HepG2 (cell line): ENCODE measurements around the gene DEDD2. TPM values are rescaled to one million over a fixed set of nuclear protein-coding genes. Genes with fewer than 3 reads are reported as not detected.

ENCODE experiments used
- MED13 ChIP-seq: sonication (generic); formaldehyde crosslinking; IDR thresholded peaks from 2 replicates; pipeline ENCODE4 v1.5.0; 2020; ENCODE audit warnings: missing genetic modification reagents
- NCOR1 ChIP-seq: fragments of 200-600 bp; sonication (generic); IDR thresholded peaks from 2 replicates; pipeline ENCODE4 v1.7.0; 2017; ENCODE audit warnings: antibody characterized with exemption, low read length, borderline replicate concordance
- NFE2L1 ChIP-seq: sonication (generic); formaldehyde crosslinking; IDR thresholded peaks from 2 replicates; pipeline ENCODE4 v1.4.0; 2020; ENCODE audit warnings: missing genetic modification reagents, mild to moderate bottlenecking, borderline replicate concordance
- NKX3-1 ChIP-seq: sonication (generic); formaldehyde crosslinking; IDR thresholded peaks from 2 replicates; pipeline ENCODE4 v1.5.0; 2020; ENCODE audit warnings: missing genetic modification reagents
- RBFOX2 ChIP-seq: fragments of 200-400 bp; formaldehyde crosslinking; IDR thresholded peaks from 2 replicates; pipeline ENCODE4 v1.6.1; 2017; ENCODE audit warnings: low read depth, mild to moderate bottlenecking, low read length
- RBM39 ChIP-seq: fragments of 200-400 bp; formaldehyde crosslinking; IDR thresholded peaks from one replicate; pipeline ENCODE4 v1.6.1; 2018; ENCODE audit warnings: antibody characterized with exemption, mild to moderate bottlenecking, low read depth, low read length; ENCODE audit not compliant: poor library complexity, severe bottlenecking
- ZNF451 ChIP-seq: sonication (generic); formaldehyde crosslinking; IDR thresholded peaks from 2 replicates; pipeline ENCODE4 v1.5.0; 2020; ENCODE audit warnings: mild to moderate bottlenecking, missing genetic modification reagents
- ZNF773 ChIP-seq: sonication (generic); formaldehyde crosslinking; IDR thresholded peaks from 2 replicates; pipeline ENCODE4 v1.4.0; 2020; ENCODE audit warnings: missing genetic modification reagents, borderline replicate concordance
- ZNF83 ChIP-seq: sonication (generic); formaldehyde crosslinking; IDR thresholded peaks from 2 replicates; pipeline ENCODE4 v1.4.0; 2020; ENCODE audit warnings: missing genetic modification reagents, mild to moderate bottlenecking, borderline replicate concordance
- ZNF839 ChIP-seq: sonication (generic); formaldehyde crosslinking; IDR thresholded peaks from 2 replicates; pipeline ENCODE4 v1.4.0; 2020; ENCODE audit warnings: missing genetic modification reagents, mild to moderate bottlenecking, borderline replicate concordance
- polyA plus RNA-seq, 8 experiments: library from polyadenylated mRNA; depleted of rRNA in 3 of 8; stranded (reverse) in 7 of 8; unstranded in 1 of 8; fragments of >200 nt; fragmentation: Illumina TruSeq in 4 of 8; extraction: Trizol in 4 of 8; gene quantifications; 2 replicates each; pipeline versions ENCODE4 v1.2.1 to v1.2.3, GENCODE V29; 2011 to 2016; ENCODE audit warnings: low read depth in 4 of 8, missing spikeins in 1 of 8, mixed read lengths in 1 of 8; ENCODE audit not compliant: insufficient read depth in 1 of 8
- total RNA-seq, 5 experiments: library from RNA; depleted of rRNA; stranded (reverse); fragments of >200 nt; fragmentation: Illumina TruSeq; extraction: Trizol; gene quantifications; 2 replicates each; pipeline ENCODE4 v1.2.3, GENCODE V29; 2016; ENCODE audit warnings: low read depth in 1 of 5
- TF ChIP-seq, protein P1 (sequence below): sonication (generic); formaldehyde crosslinking; IDR thresholded peaks from 2 replicates; pipeline ENCODE4 v1.5.1; 2020; ENCODE audit warnings: mild to moderate bottlenecking, missing genetic modification reagents, borderline replicate concordance
- TF ChIP-seq, protein P2 (sequence below), 2 experiments: sonication (generic) in 1 of 2; formaldehyde crosslinking in 1 of 2; IDR thresholded peaks; 2 replicates each; pipeline versions ENCODE4 v1.5.1 to v1.6.1; 2011 to 2020; ENCODE audit warnings: borderline replicate concordance in 1 of 2, low read depth in 1 of 2, low read length in 1 of 2, mild to moderate bottlenecking in 1 of 2, missing genetic modification reagents in 1 of 2, moderate library complexity in 1 of 2
- TF ChIP-seq, protein P3 (sequence below): sonication (generic); formaldehyde crosslinking; conservative IDR thresholded peaks from 2 replicates; pipeline ENCODE4 v1.4.0; 2020; ENCODE audit warnings: mild to moderate bottlenecking, missing genetic modification reagents, moderate library complexity
- TF ChIP-seq, protein P4 (sequence below): sonication (generic); formaldehyde crosslinking; IDR thresholded peaks from 2 replicates; pipeline ENCODE4 v1.4.0; 2020; ENCODE audit warnings: missing genetic modification reagents

Gene DEDD2
- total and polyA plus RNA-seq, 2 of the 13 experiments (the other 11 are each of a cell fraction or from before 2014, with no cell fraction given) = 19.2 to 24.7 TPM

DNA sequence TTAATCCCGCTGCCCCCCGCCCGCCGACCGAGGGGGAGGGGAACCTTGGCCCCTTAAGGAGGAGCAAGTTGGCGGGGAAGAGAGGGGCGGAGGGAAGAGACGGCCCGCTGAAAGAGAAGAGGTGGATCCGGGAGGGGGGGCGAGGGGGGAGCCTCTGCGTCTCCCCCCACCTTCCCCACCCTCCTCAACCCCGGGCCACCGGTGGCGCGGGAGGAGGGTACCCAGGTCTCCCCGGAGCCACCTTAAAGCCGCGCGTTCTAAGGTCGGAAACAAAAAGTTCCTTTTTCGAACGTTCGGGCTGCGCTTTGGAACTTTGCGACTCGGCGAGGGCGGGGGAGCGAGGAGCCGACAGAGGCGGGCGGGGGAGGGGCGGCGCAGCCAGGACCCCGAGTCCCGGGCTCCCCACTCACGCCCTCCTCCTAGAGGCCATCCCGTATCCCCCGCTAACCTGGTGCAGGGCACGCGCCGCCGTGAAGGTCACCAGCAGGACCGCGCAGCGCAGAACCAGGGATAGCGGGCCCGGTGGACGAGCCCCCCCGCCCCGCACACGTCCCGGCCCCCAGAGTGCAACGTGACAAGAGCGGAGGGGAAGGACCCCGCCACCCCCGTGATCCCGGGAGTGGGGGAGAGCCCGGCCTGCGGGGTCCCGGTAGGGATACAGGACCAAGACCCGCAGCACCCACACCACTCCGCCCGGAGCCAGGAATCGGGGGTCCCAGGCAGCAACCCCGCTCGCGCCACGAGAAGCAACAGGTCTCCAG lies 36.8 kb upstream of the DEDD2 start (continued):
- TF ChIP-seq, protein P1, sequence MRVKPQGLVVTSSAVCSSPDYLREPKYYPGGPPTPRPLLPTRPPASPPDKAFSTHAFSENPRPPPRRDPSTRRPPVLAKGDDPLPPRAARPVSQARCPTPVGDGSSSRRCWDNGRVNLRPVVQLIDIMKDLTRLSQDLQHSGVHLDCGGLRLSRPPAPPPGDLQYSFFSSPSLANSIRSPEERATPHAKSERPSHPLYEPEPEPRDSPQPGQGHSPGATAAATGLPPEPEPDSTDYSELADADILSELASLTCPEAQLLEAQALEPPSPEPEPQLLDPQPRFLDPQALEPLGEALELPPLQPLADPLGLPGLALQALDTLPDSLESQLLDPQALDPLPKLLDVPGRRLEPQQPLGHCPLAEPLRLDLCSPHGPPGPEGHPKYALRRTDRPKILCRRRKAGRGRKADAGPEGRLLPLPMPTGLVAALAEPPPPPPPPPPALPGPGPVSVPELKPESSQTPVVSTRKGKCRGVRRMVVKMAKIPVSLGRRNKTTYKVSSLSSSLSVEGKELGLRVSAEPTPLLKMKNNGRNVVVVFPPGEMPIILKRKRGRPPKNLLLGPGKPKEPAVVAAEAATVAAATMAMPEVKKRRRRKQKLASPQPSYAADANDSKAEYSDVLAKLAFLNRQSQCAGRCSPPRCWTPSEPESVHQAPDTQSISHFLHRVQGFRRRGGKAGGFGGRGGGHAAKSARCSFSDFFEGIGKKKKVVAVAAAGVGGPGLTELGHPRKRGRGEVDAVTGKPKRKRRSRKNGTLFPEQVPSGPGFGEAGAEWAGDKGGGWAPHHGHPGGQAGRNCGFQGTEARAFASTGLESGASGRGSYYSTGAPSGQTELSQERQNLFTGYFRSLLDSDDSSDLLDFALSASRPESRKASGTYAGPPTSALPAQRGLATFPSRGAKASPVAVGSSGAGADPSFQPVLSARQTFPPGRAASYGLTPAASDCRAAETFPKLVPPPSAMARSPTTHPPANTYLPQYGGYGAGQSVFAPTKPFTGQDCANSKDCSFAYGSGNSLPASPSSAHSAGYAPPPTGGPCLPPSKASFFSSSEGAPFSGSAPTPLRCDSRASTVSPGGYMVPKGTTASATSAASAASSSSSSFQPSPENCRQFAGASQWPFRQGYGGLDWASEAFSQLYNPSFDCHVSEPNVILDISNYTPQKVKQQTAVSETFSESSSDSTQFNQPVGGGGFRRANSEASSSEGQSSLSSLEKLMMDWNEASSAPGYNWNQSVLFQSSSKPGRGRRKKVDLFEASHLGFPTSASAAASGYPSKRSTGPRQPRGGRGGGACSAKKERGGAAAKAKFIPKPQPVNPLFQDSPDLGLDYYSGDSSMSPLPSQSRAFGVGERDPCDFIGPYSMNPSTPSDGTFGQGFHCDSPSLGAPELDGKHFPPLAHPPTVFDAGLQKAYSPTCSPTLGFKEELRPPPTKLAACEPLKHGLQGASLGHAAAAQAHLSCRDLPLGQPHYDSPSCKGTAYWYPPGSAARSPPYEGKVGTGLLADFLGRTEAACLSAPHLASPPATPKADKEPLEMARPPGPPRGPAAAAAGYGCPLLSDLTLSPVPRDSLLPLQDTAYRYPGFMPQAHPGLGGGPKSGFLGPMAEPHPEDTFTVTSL = no peak
- TF ChIP-seq ZNF839 (CRISPR knock-in tag) = no peak
- no peak for TF ChIP-seq MED13 (CRISPR knock-in tag)
- TF ChIP-seq RBM39 = no peak
- TF ChIP-seq, protein P2, sequence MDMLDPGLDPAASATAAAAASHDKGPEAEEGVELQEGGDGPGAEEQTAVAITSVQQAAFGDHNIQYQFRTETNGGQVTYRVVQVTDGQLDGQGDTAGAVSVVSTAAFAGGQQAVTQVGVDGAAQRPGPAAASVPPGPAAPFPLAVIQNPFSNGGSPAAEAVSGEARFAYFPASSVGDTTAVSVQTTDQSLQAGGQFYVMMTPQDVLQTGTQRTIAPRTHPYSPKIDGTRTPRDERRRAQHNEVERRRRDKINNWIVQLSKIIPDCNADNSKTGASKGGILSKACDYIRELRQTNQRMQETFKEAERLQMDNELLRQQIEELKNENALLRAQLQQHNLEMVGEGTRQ (IDR thresholded peaks at IDR 0.05; ENCODE audit: low read depth, low read length) = no peak
- TF ChIP-seq, protein P2 (CRISPR knock-in tag; IDR thresholded peaks at IDR 0.05; ENCODE audit: borderline replicate concordance) = no peak
- TF ChIP-seq NCOR1 = peak; percentile 87
- no peak for TF ChIP-seq NKX3-1 (CRISPR knock-in tag)
- TF ChIP-seq ZNF773 = no peak
- TF ChIP-seq NFE2L1 = no peak
- TF ChIP-seq ZNF83 (CRISPR knock-in tag) = peak; percentile 81; the same call in 1 of the 2 replicates
- TF ChIP-seq RBFOX2 = peak; percentile 82; the same call in 1 of the 2 replicates
- TF ChIP-seq, protein P3, sequence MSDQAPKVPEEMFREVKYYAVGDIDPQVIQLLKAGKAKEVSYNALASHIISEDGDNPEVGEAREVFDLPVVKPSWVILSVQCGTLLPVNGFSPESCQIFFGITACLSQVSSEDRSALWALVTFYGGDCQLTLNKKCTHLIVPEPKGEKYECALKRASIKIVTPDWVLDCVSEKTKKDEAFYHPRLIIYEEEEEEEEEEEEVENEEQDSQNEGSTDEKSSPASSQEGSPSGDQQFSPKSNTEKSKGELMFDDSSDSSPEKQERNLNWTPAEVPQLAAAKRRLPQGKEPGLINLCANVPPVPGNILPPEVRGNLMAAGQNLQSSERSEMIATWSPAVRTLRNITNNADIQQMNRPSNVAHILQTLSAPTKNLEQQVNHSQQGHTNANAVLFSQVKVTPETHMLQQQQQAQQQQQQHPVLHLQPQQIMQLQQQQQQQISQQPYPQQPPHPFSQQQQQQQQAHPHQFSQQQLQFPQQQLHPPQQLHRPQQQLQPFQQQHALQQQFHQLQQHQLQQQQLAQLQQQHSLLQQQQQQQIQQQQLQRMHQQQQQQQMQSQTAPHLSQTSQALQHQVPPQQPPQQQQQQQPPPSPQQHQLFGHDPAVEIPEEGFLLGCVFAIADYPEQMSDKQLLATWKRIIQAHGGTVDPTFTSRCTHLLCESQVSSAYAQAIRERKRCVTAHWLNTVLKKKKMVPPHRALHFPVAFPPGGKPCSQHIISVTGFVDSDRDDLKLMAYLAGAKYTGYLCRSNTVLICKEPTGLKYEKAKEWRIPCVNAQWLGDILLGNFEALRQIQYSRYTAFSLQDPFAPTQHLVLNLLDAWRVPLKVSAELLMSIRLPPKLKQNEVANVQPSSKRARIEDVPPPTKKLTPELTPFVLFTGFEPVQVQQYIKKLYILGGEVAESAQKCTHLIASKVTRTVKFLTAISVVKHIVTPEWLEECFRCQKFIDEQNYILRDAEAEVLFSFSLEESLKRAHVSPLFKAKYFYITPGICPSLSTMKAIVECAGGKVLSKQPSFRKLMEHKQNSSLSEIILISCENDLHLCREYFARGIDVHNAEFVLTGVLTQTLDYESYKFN (CRISPR knock-in tag) = peak; percentile 48
- TF ChIP-seq, protein P4, sequence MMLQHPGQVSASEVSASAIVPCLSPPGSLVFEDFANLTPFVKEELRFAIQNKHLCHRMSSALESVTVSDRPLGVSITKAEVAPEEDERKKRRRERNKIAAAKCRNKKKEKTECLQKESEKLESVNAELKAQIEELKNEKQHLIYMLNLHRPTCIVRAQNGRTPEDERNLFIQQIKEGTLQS = no peak
- TF ChIP-seq ZNF451 (CRISPR knock-in tag) = no peak
